C4-2B (cell line): ENCODE measurements around the gene NFIC.

ENCODE experiments used
- ZFX ChIP-seq: fragments of 450-650 bp; IDR thresholded peaks from 2 replicates; pipeline ENCODE4 v1.6.1; 2017
- TF ChIP-seq, protein P1 (sequence below): fragments of 450-650 bp; conservative IDR thresholded peaks from 2 replicates; pipeline ENCODE4 v1.5.1; 2017; ENCODE audit warnings: mild to moderate bottlenecking

DNA sequence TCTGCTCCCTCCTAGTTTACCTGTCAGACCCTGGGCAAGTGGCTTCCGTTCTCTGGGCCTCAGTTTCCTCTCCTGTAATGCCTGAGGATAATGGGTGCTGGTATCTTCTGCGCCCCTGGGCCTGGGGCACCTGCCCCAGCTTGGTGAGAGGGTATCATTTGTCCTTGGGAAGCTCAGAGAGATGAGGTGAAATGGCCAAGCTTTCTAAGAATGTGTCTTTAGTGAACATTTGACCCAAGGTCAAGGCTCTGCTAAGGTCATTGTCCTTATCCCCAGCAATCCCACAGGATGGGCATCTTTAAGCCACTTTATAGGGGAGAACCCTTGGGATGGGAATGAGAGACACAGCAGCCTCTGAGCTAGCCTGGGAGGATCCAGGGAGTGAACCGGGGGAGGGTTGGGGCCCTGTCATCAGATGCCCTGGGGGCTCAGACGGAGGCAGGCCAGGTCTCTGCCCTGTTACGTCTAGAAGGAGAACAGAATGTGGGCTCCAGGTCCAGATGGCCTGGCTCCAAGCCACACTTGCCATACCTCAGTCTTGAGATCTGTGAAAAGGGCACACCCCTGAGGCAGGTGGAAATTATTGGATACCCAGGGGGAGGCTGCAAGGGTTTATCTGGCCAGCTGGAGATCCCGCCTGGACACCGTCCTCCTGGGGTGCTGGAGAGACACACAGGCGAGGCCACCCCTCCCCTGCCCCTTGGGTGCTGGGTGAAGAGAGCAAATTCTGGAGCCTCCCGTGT lies 1.1 kb upstream of the NFIC start:
- TF ChIP-seq, protein P1, sequence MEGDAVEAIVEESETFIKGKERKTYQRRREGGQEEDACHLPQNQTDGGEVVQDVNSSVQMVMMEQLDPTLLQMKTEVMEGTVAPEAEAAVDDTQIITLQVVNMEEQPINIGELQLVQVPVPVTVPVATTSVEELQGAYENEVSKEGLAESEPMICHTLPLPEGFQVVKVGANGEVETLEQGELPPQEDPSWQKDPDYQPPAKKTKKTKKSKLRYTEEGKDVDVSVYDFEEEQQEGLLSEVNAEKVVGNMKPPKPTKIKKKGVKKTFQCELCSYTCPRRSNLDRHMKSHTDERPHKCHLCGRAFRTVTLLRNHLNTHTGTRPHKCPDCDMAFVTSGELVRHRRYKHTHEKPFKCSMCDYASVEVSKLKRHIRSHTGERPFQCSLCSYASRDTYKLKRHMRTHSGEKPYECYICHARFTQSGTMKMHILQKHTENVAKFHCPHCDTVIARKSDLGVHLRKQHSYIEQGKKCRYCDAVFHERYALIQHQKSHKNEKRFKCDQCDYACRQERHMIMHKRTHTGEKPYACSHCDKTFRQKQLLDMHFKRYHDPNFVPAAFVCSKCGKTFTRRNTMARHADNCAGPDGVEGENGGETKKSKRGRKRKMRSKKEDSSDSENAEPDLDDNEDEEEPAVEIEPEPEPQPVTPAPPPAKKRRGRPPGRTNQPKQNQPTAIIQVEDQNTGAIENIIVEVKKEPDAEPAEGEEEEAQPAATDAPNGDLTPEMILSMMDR = no peak
- no peak for TF ChIP-seq ZFX
